Measurements from ENCODE around the gene MSMO1. TPM values are rescaled to one million over a fixed set of nuclear protein-coding genes. Genes with fewer than 3 reads are reported as not detected.

Gene MSMO1
- total RNA-seq, 1 experiment from 2014 or later = 72.9 TPM

- DNase-seq (ENCODE audit: low spot score) (peak; percentile 63), ATAC-seq (peak; percentile 87)
- ChIA-PET CTCF (interaction anchor here (0.6 to 3.4 kb wide), 25 partner anchors 9 to 259 kb away, joined by 3 to 18 read pairs (median 5); partner anchors contain the start of genes CPE, MSMO1 and TMEM192), POLR2A (interaction anchor here (0.6 to 0.8 kb wide), 3 partner anchors 10 to 243 kb away, joined by 3 read pairs; partner anchors contain the start of gene TMEM192)
- no peaks in the 10 kb centered on the region for H3K27me3 Mint-ChIP-seq (ENCODE audit: low read depth)
- TF ChIP-seq, protein P1, sequence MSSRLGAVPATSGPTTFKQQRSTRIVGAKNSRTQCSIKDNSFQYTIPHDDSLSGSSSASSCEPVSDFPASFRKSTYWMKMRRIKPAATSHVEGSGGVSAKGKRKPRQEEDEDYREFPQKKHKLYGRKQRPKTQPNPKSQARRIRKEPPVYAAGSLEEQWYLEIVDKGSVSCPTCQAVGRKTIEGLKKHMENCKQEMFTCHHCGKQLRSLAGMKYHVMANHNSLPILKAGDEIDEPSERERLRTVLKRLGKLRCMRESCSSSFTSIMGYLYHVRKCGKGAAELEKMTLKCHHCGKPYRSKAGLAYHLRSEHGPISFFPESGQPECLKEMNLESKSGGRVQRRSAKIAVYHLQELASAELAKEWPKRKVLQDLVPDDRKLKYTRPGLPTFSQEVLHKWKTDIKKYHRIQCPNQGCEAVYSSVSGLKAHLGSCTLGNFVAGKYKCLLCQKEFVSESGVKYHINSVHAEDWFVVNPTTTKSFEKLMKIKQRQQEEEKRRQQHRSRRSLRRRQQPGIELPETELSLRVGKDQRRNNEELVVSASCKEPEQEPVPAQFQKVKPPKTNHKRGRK (CRISPR knock-in tag; IDR thresholded peaks at IDR 0.05; ENCODE audit: borderline replicate concordance) = no peak
- TF ChIP-seq HMGA2 (CRISPR knock-in tag; IDR thresholded peaks at IDR 0.05) = no peak
- no peak for TF ChIP-seq NFATC4 (CRISPR knock-in tag; IDR thresholded peaks at IDR 0.05)
- peak; percentile 41; the same call in 1 of the 2 replicates for TF ChIP-seq GABPB1 (CRISPR knock-in tag; IDR thresholded peaks at IDR 0.05)
- H3K4me1 Mint-ChIP-seq = 0 out of 2 replicates have a peak, but pooled peaks cover 2% of the 10 kb centered on the region
- peaks cover 12% of the 10 kb centered on the region; the same call in 1 of the 2 replicates for H3K36me3 Mint-ChIP-seq
- peaks cover 20% of the 10 kb centered on the region for H3K9me3 Mint-ChIP-seq
- H3K4me3 Mint-ChIP-seq = no peak overlapping the region
- H3K27ac Mint-ChIP-seq = no peak overlapping the region
These were observed 28.4 kb downstream of the MSMO1 start for GRCh38 chr4:165355900-165356300.

GRCh38 chr4:165359506-165359905, 32.0 kb downstream of the MSMO1 start:
- no peak overlapping the region for H3K4me3 Mint-ChIP-seq

More at GRCh38 chr4:165359506-165359905, 32.0 kb downstream of the MSMO1 start:
- Mint-ChIP-seq H3K27ac (no peak overlapping the region), H3K4me1 (0 out of 2 replicates have a peak, but pooled peaks cover 2% of the 10 kb centered on the region), H3K27me3 (ENCODE audit: low read depth) (no peaks in the 10 kb centered on the region), H3K9me3 (no peaks in the 10 kb centered on the region), H3K36me3 (no peaks in the 10 kb centered on the region)
- CTCF ChIA-PET = interaction anchor here (0.9 to 1.1 kb wide), 2 partner anchors 20 to 25 kb away, joined by 3 read pairs; no protein-coding TSS in a partner anchor
- ATAC-seq (no peak), DNase-seq (ENCODE audit: low spot score) (no peak)
- no peak for TF ChIP-seq JUN (CRISPR knock-in tag; IDR thresholded peaks at IDR 0.05)
- TF ChIP-seq ERG (CRISPR knock-in tag; IDR thresholded peaks at IDR 0.05) = no peak
- TF ChIP-seq ZBTB21 (CRISPR knock-in tag; IDR thresholded peaks at IDR 0.05; ENCODE audit: borderline replicate concordance) = no peak
- no peak for TF ChIP-seq TEAD1 (CRISPR knock-in tag; IDR thresholded peaks at IDR 0.05)
- TF ChIP-seq ESRRA (CRISPR knock-in tag; IDR thresholded peaks at IDR 0.05; ENCODE audit: borderline replicate concordance) = no peak
- TF ChIP-seq ATF6 (CRISPR knock-in tag; IDR thresholded peaks at IDR 0.05) = no peak
- no peak for TF ChIP-seq OVOL2 (CRISPR knock-in tag; IDR thresholded peaks at IDR 0.05; ENCODE audit: borderline replicate concordance)
- TF ChIP-seq NFATC4 (CRISPR knock-in tag; IDR thresholded peaks at IDR 0.05) = no peak
- TF ChIP-seq, protein P2, sequence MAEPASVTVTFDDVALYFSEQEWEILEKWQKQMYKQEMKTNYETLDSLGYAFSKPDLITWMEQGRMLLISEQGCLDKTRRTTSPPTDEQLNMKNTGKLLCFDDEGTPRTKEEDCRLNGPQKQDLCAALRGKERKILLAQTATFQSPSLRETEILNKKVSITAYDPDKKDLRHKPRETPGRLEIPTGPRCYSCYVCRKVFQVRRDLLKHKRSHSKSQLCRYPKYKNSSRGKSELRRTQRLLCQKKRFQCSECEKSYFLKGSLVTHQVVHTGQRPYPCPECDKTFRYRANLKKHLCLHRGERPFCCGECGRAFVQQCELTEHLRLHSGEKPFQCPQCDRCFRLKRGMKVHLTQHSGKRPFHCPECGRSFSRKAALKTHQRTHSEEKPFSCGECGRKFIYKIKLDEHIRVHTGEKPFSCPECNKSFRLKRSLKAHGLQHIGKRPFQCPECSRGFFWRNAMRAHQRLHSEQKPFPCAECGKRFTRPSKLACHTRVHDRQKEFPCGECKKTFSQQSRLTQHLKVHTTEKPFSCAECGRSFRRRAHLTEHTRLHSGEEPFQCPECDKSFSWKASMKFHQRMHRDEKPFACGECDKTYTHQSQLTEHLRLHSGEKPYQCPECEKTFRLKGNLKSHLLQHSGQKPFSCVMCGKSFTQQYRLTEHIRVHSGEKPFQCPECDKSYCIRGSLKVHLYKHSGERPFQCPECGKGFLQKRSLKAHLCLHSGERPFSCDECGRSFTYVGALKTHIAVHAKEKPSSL (CRISPR knock-in tag; conservative IDR thresholded peaks at IDR 0.05) = no peak
- no peak for TF ChIP-seq SP1 (CRISPR knock-in tag; conservative IDR thresholded peaks at IDR 0.05)
- TF ChIP-seq RORB (CRISPR knock-in tag; IDR thresholded peaks at IDR 0.05) = no peak
- POLR2A ChIA-PET = no interaction called here

Data from WTC11 (cell line).